Body of pancreas (tissue), 4 donors: ENCODE data around the gene TMEM185B. TPM values are rescaled to one million over a fixed set of nuclear protein-coding genes. Genes with fewer than 3 reads are reported as not detected.

ENCODE experiments used
- ATAC-seq: fragments of 150-250 bp; one replicate; pipeline ENCODE4 v1.9.1; 2016
- DNase-seq, 4 donors: peaks; one replicate each; pipeline ENCODE4 v3.0.0-alpha.2; 2019
- H3K27ac ChIP-seq, 4 donors: fragments of 200-600 bp; sonication (generic); 1 replicate in 3 of 4; 2 replicates in 1 of 4; pipeline versions ENCODE4 v1.5.1 to v1.6.1; 2016 to 2019; ENCODE audit warnings: mild to moderate bottlenecking in 1 of 4, mixed read lengths in 1 of 4, moderate library complexity in 1 of 4
- H3K27me3 ChIP-seq, 2 donors: fragments of 200-600 bp; sonication (generic); one replicate each; pipeline ENCODE4 v1.6.0; 2016; ENCODE audit warnings: mild to moderate bottlenecking in 1 of 2
- H3K36me3 ChIP-seq, 2 donors: fragments of 200-600 bp; sonication (generic); replicated peaks in 1 of 2; 2 replicates each; pipeline ENCODE4 v1.5.1; 2016; ENCODE audit warnings: low read depth in 2 of 2; ENCODE audit not compliant: insufficient read depth in 1 of 2
- H3K4me1 ChIP-seq: fragments of 200-600 bp; sonication (generic); one replicate; pipeline ENCODE4 v1.6.0; 2016
- H3K4me3 ChIP-seq, 2 donors: fragments of 200-600 bp; sonication (generic); 1 replicate in 1 of 2; 2 replicates in 1 of 2; pipeline ENCODE4 v1.5.1; 2016 to 2019
- H3K9me3 ChIP-seq, 3 donors: fragments of 200-600 bp; sonication (generic); 1 replicate in 2 of 3; 2 replicates in 1 of 3; pipeline ENCODE4 v1.5.1; 2016
- POLR2A ChIP-seq, 3 donors: fragments of 450-650 bp; IDR thresholded peaks; one replicate each; pipeline ENCODE4 v1.6.1; 2016; ENCODE audit warnings: antibody characterized with exemption in 3 of 3, mild to moderate bottlenecking in 2 of 3
- WGBS, 2 donors: methylation state at CpG; one replicate each; pipeline ENCODE4 v1.1.5; 2017; 5-methylcytosine and 5-hydroxymethylcytosine counted together
- intact Hi-C: fragments of 100-400 bp; cut with DNase I; formaldehyde crosslinking; loops from one replicate; pipeline ENCODE4 v1.15.1; 2023
- total RNA-seq, 2 donors: library from RNA; depleted of rRNA; stranded (reverse); fragments of >200 nt; gene quantifications; one replicate each; pipeline ENCODE4 v1.1.0, GENCODE V29; 2016
- TF ChIP-seq, protein P1 (sequence below), 7 experiments: fragments of 450-650 bp in 4 of 7; fragments of 200-600 bp in 3 of 7; sonication (generic) in 3 of 7; IDR thresholded peaks; one replicate each; pipeline ENCODE4 v1.5.1; 2016 to 2019; ENCODE audit warnings: antibody characterized with exemption in 7 of 7

The TMEM185B gene
- total RNA-seq, 2 donors from 2014 or later: 18.7 to 46.5 TPM

- TF ChIP-seq POLR2A (IDR thresholded peaks at IDR 0.05): no peak
- TF ChIP-seq, protein P1, sequence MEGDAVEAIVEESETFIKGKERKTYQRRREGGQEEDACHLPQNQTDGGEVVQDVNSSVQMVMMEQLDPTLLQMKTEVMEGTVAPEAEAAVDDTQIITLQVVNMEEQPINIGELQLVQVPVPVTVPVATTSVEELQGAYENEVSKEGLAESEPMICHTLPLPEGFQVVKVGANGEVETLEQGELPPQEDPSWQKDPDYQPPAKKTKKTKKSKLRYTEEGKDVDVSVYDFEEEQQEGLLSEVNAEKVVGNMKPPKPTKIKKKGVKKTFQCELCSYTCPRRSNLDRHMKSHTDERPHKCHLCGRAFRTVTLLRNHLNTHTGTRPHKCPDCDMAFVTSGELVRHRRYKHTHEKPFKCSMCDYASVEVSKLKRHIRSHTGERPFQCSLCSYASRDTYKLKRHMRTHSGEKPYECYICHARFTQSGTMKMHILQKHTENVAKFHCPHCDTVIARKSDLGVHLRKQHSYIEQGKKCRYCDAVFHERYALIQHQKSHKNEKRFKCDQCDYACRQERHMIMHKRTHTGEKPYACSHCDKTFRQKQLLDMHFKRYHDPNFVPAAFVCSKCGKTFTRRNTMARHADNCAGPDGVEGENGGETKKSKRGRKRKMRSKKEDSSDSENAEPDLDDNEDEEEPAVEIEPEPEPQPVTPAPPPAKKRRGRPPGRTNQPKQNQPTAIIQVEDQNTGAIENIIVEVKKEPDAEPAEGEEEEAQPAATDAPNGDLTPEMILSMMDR (IDR thresholded peaks at IDR 0.05): no peak
- H3K9me3 ChIP-seq: no peaks in the 10 kb centered on the region
- WGBS, 2 donors: 87 to 88% methylated on average over 10 of the region's 10 CpGs
- no peak overlapping the region for H3K27ac ChIP-seq
- H3K36me3 ChIP-seq: no peaks in the 10 kb centered on the region
- H3K4me1 ChIP-seq: peaks cover 1% of the 10 kb centered on the region
- no peak for DNase-seq
- no peaks in the 10 kb centered on the region for H3K27me3 ChIP-seq
- no peak for ATAC-seq
- intact Hi-C loops: no loop called here
- no peak overlapping the region for H3K4me3 ChIP-seq
Measured at GRCh38 chr2:120229341-120229740, 6.1 kb upstream of the TMEM185B start.

DNA sequence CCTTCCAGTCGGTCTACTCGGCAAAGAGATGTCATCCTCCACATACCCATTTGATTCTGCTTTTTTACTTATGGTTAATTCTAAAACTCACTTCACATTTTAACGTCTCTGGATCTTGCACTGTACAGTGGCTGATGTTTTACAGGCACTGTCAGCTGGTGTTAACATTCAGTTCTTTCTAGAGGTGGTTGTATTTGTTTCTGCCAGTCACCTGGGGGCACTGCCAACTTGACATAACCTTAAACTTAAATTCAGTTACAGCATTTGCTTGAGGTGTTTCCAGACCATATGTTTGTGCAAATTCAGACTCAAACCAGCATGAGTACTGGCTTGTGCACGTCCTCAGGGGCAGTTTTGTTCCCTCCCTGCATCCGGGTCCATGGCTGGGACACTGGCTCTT lies 5.3 kb upstream of the TMEM185B start:
- Histone ChIP-seq H3K36me3 (no peaks in the 10 kb centered on the region), H3K4me3 (no peak overlapping the region), H3K27me3 (no peaks in the 10 kb centered on the region), H3K27ac (no peak overlapping the region), H3K9me3 (no peaks in the 10 kb centered on the region), H3K4me1 (peaks cover 8% of the 10 kb centered on the region)
- WGBS, 2 donors: 58 to 68% methylated on average over 5 of the region's 5 CpGs
- intact Hi-C loops: no loop called here
- no peak for TF ChIP-seq POLR2A (IDR thresholded peaks at IDR 0.05)
- TF ChIP-seq, protein P1 (IDR thresholded peaks at IDR 0.05): no peak
- ATAC-seq (no peak), DNase-seq (peak in 1 of 4 donors; percentile 33)

DNA sequence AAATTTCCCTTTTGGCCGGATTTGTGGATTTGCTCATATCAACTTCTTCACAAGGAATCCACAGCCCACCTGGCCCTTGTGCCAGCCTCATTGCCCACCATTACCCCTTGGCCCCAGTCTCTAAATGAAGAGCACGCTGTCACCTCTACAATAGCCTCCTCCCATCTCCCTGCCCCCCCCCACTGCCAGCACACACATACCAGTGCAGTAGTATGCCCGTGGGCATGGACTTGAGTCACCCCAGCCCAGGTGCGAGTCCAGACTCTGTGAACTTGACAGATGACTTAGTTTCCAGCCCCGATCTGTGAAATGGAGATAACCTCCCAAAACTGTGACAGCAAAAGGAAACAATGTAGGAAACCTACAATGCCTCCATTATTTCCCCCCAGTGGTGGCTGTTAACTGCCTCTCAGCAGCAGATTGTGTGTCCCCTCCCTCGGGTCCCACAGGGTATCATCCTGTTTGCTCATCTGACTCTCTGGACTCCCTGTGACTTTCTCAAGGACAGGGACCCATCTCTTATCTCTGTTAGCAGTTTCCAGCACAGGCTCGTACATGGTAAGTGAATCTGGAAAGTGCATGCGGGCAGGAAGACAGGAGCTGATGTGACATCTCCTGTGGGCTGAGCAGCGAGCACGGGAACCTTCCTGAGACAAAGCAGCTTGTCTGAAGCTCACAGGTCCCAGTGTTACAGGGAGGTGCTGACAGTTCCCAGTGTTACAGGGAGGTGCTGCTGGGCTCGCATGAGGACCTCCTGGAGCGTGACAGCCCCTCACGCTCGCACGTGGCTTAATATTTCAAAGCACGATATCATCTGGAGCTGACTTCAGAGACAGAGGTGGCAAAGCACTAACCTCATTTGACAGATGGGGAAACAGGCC lies 4.2 kb upstream of the TMEM185B start:
- H3K4me1 ChIP-seq: peaks cover 14% of the 10 kb centered on the region
- WGBS, 2 donors: 65 to 76% methylated on average over 11 to 16 of the region's 16 CpGs
- intact Hi-C loops: no loop called here

GRCh38 chr2:120226316-120226715 lies 3.1 kb upstream of the TMEM185B start:
- DNase-seq (no peak), ATAC-seq (no peak)
- H3K9me3 ChIP-seq: no peaks in the 10 kb centered on the region
- no peak overlapping the region for H3K27ac ChIP-seq
- peaks cover 24% of the 10 kb centered on the region for H3K4me1 ChIP-seq
- H3K36me3 ChIP-seq: no peaks in the 10 kb centered on the region
- intact Hi-C loops: no loop called here
- no peak overlapping the region for H3K4me3 ChIP-seq
- TF ChIP-seq, protein P1 (IDR thresholded peaks at IDR 0.05): no peak
- no peak for TF ChIP-seq POLR2A (IDR thresholded peaks at IDR 0.05)
- H3K27me3 ChIP-seq: no peaks in the 10 kb centered on the region
- WGBS, 2 donors: 83 to 84% methylated on average over 9 of the region's 9 CpGs

More for the DNA sequence above, 4.2 kb upstream of the TMEM185B start:
- H3K27me3 ChIP-seq: no peaks in the 10 kb centered on the region
- no peak for TF ChIP-seq POLR2A (IDR thresholded peaks at IDR 0.05)
- TF ChIP-seq, protein P1 (IDR thresholded peaks at IDR 0.05): no peak
- no peaks in the 10 kb centered on the region for H3K36me3 ChIP-seq
- ATAC-seq (no peak), DNase-seq (no peak)
- H3K4me3 ChIP-seq: no peak overlapping the region
- no peak overlapping the region for H3K27ac ChIP-seq
- no peaks in the 10 kb centered on the region for H3K9me3 ChIP-seq
